Esophagus muscularis mucosa (tissue), 3 donors: Measurements from ENCODE around the gene PLEKHM2.

Source experiments
- CTCF ChIP-seq, 3 experiments: fragments of 200-600 bp in 2 of 3; fragments of 450-650 bp in 1 of 3; sonication (generic) in 2 of 3; IDR thresholded peaks; one replicate each; pipeline ENCODE4 v1.5.1; 2017 to 2019; ENCODE audit warnings: antibody characterized with exemption in 3 of 3, mild to moderate bottlenecking in 2 of 3, moderate library complexity in 1 of 3
- POLR2A ChIP-seq: fragments of 450-650 bp; IDR thresholded peaks from one replicate; pipeline ENCODE4 v1.6.1; 2017; ENCODE audit warnings: antibody characterized with exemption, moderate library complexity, mild to moderate bottlenecking, low read depth

- TF ChIP-seq CTCF (IDR thresholded peaks at IDR 0.05), result no peak
- peak; percentile 23 for TF ChIP-seq POLR2A
Observed at GRCh38 chr1:15684042-15684461, at the start of gene PLEKHM2.
